Smooth muscle cell (in vitro differentiated cells): ENCODE measurements around the gene SMIM9. TPM values are rescaled to one million over a fixed set of nuclear protein-coding genes. Genes with fewer than 3 reads are reported as not detected.

ENCODE experiments used
- DNase-seq: peaks from one replicate; lab custom pipeline; 2025; ENCODE audit not compliant: unreplicated experiment; lab: John Stamatoyannopoulos, UW
- H2AFZ ChIP-seq: fragments of 200-600 bp; sonication (generic); 2 replicates; pipeline ENCODE4 v1.6.0; 2016; ENCODE audit warnings: antibody characterized with exemption, low read depth, mild to moderate bottlenecking
- H3F3A ChIP-seq: fragments of 200-600 bp; sonication (generic); 2 replicates; pipeline ENCODE4 v1.6.0; 2017; ENCODE audit warnings: antibody characterized with exemption, low read depth
- H3K27ac ChIP-seq: fragments of 200-600 bp; sonication (generic); 2 replicates; pipeline ENCODE4 v1.5.1; 2016; ENCODE audit warnings: low read depth, mild to moderate bottlenecking
- H3K27me3 ChIP-seq: fragments of 200-600 bp; sonication (generic); 2 replicates; pipeline ENCODE4 v1.6.1; 2016; ENCODE audit warnings: low read depth, mild to moderate bottlenecking
- H3K36me3 ChIP-seq: fragments of 200-600 bp; sonication (generic); 2 replicates; pipeline ENCODE4 v1.5.1; 2016; ENCODE audit warnings: low read depth
- H3K4me1 ChIP-seq: fragments of 200-600 bp; sonication (generic); 2 replicates; pipeline ENCODE4 v1.5.1; 2016; ENCODE audit warnings: low read depth
- H3K4me2 ChIP-seq: fragments of 200-600 bp; sonication (generic); 2 replicates; pipeline ENCODE4 v1.6.0; 2016; ENCODE audit warnings: mild to moderate bottlenecking
- H3K4me3 ChIP-seq: fragments of 200-600 bp; sonication (generic); 2 replicates; pipeline ENCODE4 v1.5.1; 2016; ENCODE audit warnings: mild to moderate bottlenecking
- H3K79me2 ChIP-seq: fragments of 200-600 bp; sonication (generic); 2 replicates; pipeline ENCODE4 v1.6.0; 2016; ENCODE audit warnings: low read depth, mild to moderate bottlenecking
- H3K9ac ChIP-seq: fragments of 200-600 bp; sonication (generic); 2 replicates; pipeline ENCODE4 v1.6.0; 2016; ENCODE audit warnings: low read depth
- H3K9me3 ChIP-seq: fragments of 200-600 bp; sonication (generic); replicated peaks from 2 replicates; pipeline ENCODE4 v1.5.1; 2016; ENCODE audit warnings: low read depth
- H4K20me1 ChIP-seq: fragments of 200-600 bp; sonication (generic); 2 replicates; pipeline ENCODE4 v1.6.0; 2016; ENCODE audit warnings: low read depth
- WGBS: methylation state at CpG from one replicate; pipeline ENCODE4 v1.1.7; 2016; ENCODE audit warnings: low lambda C conversion rate; 5-methylcytosine and 5-hydroxymethylcytosine counted together
- polyA plus RNA-seq: library from polyadenylated mRNA; unstranded; fragments of >200 nt; fragmentation: Nextera tagmentation; extraction: Ambion mirVana; gene quantifications from 2 replicates; pipeline ENCODE4 v1.2.1, GENCODE V29; 2016
- total RNA-seq: library from RNA; depleted of rRNA; stranded (reverse); fragments of >200 nt; gene quantifications from 2 replicates; pipeline ENCODE4 v1.2.3, GENCODE V29; 2014
- TF ChIP-seq, protein P1 (sequence below): fragments of 200-600 bp; sonication (generic); IDR thresholded peaks from 2 replicates; pipeline ENCODE4 v1.5.1; 2017; ENCODE audit warnings: borderline replicate concordance, mild to moderate bottlenecking, antibody characterized with exemption; ENCODE audit not compliant: insufficient read depth, poor library complexity, severe bottlenecking

Gene SMIM9
- total and polyA plus RNA-seq, 2 experiments from 2014 or later: not detected

DNA sequence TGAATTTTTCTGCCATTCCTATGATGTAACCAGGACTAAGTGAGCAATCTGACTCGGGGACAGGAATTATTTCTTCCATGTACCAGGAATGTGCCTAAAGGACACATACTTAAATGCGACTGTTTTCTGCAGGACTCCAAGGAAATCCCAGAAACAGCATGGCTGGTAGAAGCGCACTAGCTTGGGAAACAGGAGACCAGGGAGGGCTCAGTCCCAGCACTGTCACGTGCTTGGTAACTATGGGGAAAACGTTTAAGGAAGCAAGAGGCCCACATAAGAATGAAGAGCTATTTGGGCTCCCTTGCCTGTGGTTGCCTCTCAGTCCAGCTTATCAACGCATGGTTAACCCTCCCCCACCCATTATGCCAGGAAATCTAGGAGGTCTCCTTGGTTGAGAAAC, 48.7 kb downstream of the SMIM9 start:
- 63% methylated on average over 6 of the region's 6 CpGs for WGBS
- Histone ChIP-seq H3K27me3 (no peaks in the 10 kb centered on the region), H3K27ac (no peak overlapping the region), H3K36me3 (no peaks in the 10 kb centered on the region), H3K4me1 (no peaks in the 10 kb centered on the region), H3F3A (no peaks in the 10 kb centered on the region), H3K4me2 (no peak overlapping the region), H4K20me1 (no peaks in the 10 kb centered on the region), H2AFZ (no peak overlapping the region), H3K9me3 (no peaks in the 10 kb centered on the region), H3K9ac (no peak overlapping the region), H3K4me3 (no peak overlapping the region), H3K79me2 (no peaks in the 10 kb centered on the region)
- TF ChIP-seq, protein P1, sequence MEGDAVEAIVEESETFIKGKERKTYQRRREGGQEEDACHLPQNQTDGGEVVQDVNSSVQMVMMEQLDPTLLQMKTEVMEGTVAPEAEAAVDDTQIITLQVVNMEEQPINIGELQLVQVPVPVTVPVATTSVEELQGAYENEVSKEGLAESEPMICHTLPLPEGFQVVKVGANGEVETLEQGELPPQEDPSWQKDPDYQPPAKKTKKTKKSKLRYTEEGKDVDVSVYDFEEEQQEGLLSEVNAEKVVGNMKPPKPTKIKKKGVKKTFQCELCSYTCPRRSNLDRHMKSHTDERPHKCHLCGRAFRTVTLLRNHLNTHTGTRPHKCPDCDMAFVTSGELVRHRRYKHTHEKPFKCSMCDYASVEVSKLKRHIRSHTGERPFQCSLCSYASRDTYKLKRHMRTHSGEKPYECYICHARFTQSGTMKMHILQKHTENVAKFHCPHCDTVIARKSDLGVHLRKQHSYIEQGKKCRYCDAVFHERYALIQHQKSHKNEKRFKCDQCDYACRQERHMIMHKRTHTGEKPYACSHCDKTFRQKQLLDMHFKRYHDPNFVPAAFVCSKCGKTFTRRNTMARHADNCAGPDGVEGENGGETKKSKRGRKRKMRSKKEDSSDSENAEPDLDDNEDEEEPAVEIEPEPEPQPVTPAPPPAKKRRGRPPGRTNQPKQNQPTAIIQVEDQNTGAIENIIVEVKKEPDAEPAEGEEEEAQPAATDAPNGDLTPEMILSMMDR: no peak
- DNase-seq: no peak

DNA sequence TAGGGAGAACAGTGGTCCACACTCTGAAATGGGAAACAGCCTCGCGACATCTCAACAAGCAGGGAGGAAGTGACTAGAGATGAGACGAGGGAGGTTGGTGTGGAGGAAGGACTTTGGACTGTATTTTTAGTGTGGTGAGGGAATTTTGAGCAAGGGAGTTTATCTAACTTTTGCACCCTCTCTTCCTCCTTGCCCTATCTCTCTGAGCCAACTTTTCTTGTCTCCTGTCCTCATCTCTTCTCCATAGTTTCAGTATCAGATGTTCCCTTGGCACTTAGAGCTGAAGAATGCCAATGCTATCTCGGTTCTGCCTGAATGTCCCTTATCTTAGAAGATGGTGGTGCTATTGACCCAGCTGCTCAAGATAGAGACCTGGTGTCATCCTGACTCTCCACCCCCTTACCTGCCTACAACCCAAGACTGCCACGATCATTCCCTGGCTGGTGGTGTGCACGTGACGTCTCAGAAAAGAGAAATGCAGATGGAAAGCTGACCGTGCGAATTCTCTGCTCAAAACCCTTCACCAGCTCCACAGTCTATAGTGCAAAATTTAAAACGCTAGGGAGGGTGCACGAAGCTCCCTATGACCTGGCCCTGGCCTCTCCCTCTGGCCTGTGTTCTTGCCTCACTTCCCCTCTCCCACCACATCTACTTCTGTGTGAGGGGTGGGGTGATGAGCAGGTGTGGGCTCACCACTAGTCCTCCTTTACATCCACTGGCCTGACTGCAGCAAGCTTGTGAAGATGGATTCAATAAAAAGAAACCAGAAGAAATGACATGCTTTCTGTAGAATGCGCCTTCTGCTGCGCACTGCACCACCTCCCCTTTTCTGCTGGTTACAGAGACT, 50.1 kb downstream of the SMIM9 start:
- Histone ChIP-seq H3F3A (no peaks in the 10 kb centered on the region), H3K4me2 (no peak overlapping the region), H2AFZ (no peak overlapping the region), H3K27ac (no peak overlapping the region), H3K4me3 (no peak overlapping the region), H3K4me1 (no peaks in the 10 kb centered on the region), H4K20me1 (no peaks in the 10 kb centered on the region), H3K9me3 (no peaks in the 10 kb centered on the region), H3K36me3 (no peaks in the 10 kb centered on the region), H3K79me2 (no peaks in the 10 kb centered on the region), H3K9ac (no peak overlapping the region), H3K27me3 (no peaks in the 10 kb centered on the region)
- DNase-seq: no peak
- TF ChIP-seq, protein P1: no peak
- WGBS: 87% methylated on average over 13 of the region's 13 CpGs

DNA sequence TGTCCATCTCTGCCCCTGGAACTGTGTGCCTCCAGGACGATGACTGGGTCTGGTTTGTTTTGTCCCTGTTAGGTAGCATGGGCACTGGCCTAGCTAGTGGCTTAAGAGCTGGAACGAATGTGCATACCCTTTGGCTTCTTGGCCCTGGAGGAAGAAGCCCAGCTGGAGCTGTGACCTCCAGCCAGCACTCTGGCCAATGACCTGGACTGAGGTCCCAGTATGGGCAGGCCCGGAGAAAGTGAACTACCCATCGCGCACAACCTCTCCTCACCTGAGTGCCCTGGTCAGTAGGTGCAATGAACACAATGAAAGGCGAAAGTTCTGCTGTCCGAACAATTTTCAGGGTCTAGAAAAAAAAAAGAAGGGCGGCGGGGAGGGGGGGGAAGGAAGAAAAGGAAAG, 53.5 kb downstream of the SMIM9 start:
- Histone ChIP-seq H3K9me3 (no peaks in the 10 kb centered on the region), H3K27ac (no peak overlapping the region), H3K4me3 (no peak overlapping the region), H4K20me1 (no peaks in the 10 kb centered on the region), H3K27me3 (no peaks in the 10 kb centered on the region), H3K4me2 (no peak overlapping the region), H3K36me3 (no peaks in the 10 kb centered on the region), H3K79me2 (no peaks in the 10 kb centered on the region), H3K9ac (no peak overlapping the region), H2AFZ (no peak overlapping the region), H3F3A (no peaks in the 10 kb centered on the region), H3K4me1 (no peaks in the 10 kb centered on the region)
- 78% methylated on average over 9 of the region's 9 CpGs for WGBS
- DNase-seq: no peak
- TF ChIP-seq, protein P1: no peak

DNA sequence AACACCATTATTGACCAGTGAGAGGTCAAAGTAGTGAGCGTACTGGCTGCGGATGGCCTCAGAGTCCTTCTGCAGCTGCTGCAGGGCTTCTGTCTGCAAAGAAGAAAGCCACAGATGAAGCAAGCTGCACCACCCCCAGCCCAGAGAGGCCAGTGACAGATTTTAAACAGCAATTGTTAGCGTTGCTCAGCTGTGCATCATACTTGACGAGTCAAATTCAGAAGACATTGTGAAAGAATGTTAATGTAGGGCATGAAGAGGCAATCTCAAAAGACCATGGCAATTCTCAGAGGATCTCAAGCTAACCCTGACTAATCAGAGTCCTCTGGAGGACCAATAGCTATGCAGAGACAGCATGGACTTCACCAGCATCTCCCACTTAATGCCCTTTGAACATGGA, 55.2 kb downstream of the SMIM9 start:
- no peaks in the 10 kb centered on the region for H3K79me2 ChIP-seq
- no peak overlapping the region for H2AFZ ChIP-seq
- H3K4me2 ChIP-seq: no peak overlapping the region
- no peaks in the 10 kb centered on the region for H4K20me1 ChIP-seq
- 81% methylated on average over 4 of the region's 4 CpGs for WGBS
- no peak overlapping the region for H3K27ac ChIP-seq
- TF ChIP-seq, protein P1: no peak
- H3K36me3 ChIP-seq: no peaks in the 10 kb centered on the region
- no peak overlapping the region for H3K9ac ChIP-seq
- H3F3A ChIP-seq: no peaks in the 10 kb centered on the region
- no peak for DNase-seq
- H3K4me3 ChIP-seq: no peak overlapping the region
- no peaks in the 10 kb centered on the region for H3K9me3 ChIP-seq
- H3K27me3 ChIP-seq: no peaks in the 10 kb centered on the region
- H3K4me1 ChIP-seq: no peaks in the 10 kb centered on the region
